ENCODE data around the gene OR14J1. TPM values are rescaled to one million over a fixed set of nuclear protein-coding genes. Genes with fewer than 3 reads are reported as not detected.

The OR14J1 gene
- total RNA-seq (ENCODE audit: low replicate concordance) = not detected in 2 replicates

DNA sequence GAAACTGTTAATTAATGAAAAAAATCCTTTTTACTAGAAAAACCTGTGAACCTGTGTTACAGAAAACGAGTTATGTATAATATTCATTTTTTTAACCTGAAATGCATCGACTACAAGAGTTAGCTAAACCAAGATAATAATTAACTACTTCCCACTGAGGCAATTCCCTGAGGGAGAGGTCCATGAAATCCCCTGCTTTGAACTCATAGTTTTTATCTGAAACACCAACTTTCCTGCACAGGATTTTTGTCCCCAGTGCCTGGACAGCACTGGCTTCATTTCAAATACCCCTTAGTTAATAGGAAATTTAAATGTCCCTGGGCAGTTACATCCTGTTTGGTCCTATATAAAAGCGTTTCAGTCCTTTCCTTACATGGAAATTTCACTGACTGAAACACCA is at the start of gene OR14J1:
Gene OR14J1, plus strand, starts transcription at position 386 of the 400 bp plus-strand sequence. CDS start 4,989 bp downstream, outside the sequence.
- no peak within 1 kb of the TSS for H3K4me3 ChIP-seq (ENCODE audit: low read depth, low read length)
- DNase-seq (ENCODE audit: low read depth) = no peak
- TF ChIP-seq CTCF (IDR thresholded peaks at IDR 0.05; ENCODE audit: insufficient read depth, low read length) = no peak

DNA sequence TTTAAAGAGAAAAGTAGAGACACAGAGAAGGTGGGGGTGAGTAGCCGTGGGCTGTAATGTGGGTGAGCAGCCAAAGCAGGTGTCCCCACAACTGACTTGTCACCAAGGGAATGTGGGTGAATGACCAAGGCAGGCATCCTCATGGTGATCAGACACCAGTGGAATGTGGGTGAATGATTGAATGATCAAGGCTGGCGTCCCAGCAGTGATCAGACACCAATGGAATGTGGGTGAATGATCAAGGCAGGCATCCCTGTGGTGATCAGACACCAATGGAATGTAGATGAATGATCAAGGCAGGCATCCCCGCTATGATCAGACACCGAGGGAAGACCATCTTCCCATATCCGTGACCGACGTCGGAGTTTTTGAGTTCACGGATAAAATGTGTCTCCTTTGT is 49.8 kb upstream of the OR14J1 start:
- no peak for TF ChIP-seq CTCF (IDR thresholded peaks at IDR 0.05; ENCODE audit: insufficient read depth, low read length)
- no peak overlapping the region for H3K4me3 ChIP-seq (ENCODE audit: low read depth, low read length)
- no peak for DNase-seq (ENCODE audit: low read depth)

DNA sequence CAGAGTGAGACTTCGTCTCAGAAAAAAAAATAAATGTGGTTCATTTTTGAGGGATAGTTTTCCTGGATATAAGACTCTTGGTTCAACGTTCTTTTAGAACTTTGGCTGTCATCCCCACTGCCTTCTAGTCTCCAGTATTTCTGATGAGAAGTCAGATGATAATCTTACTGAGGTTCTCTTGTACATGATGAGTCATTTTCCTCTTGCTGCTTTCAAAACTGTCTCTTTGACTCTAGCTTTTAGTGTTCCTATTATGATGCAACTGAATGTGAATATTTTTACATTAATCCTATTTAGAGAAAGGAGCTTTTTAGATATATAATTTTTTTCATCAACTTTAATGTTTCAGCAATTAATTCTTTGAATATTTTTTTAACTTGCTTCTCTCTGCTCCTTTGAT is 46.0 kb upstream of the OR14J1 start:
- no peak for DNase-seq (ENCODE audit: low read depth)
- no peak overlapping the region for H3K4me3 ChIP-seq (ENCODE audit: low read depth, low read length)
- no peak for TF ChIP-seq CTCF (IDR thresholded peaks at IDR 0.05; ENCODE audit: insufficient read depth, low read length)

GRCh38 chr6:29259721-29260120 is 41.8 kb upstream of the OR14J1 start:
- DNase-seq (ENCODE audit: low read depth) = no peak
- H3K4me3 ChIP-seq (ENCODE audit: low read depth, low read length) = no peak overlapping the region
- no peak for TF ChIP-seq CTCF (IDR thresholded peaks at IDR 0.05; ENCODE audit: insufficient read depth, low read length)

DNA sequence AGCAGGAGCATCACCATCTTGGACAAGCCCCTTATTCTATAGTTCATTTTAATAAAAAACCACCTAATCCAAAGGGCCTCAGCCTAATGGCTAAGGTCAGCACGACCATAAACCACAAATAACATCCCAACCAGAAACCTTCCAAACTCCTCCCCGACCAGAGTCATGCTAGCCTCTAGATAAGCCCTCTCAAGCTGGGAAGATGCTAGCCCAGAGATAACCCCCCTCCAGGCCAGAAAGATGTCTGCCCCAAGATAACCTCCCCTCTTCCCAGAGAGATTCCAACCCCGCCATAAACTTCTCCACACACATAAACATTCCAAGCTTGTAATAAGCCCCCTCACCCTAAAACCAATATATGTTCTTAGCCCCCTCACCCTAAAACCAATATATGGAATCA is 38.5 kb upstream of the OR14J1 start:
- H3K4me3 ChIP-seq (ENCODE audit: low read depth, low read length) = no peak overlapping the region
- no peak for DNase-seq (ENCODE audit: low read depth)
- TF ChIP-seq CTCF (IDR thresholded peaks at IDR 0.05; ENCODE audit: insufficient read depth, low read length) = no peak

GRCh38 chr6:29294499-29294914 is 7.0 kb upstream of the OR14J1 start:
- no peak for DNase-seq (ENCODE audit: low read depth)
- no peak overlapping the region for H3K4me3 ChIP-seq (ENCODE audit: low read depth, low read length)
- TF ChIP-seq CTCF (IDR thresholded peaks at IDR 0.05; ENCODE audit: insufficient read depth, low read length) = no peak

DNA sequence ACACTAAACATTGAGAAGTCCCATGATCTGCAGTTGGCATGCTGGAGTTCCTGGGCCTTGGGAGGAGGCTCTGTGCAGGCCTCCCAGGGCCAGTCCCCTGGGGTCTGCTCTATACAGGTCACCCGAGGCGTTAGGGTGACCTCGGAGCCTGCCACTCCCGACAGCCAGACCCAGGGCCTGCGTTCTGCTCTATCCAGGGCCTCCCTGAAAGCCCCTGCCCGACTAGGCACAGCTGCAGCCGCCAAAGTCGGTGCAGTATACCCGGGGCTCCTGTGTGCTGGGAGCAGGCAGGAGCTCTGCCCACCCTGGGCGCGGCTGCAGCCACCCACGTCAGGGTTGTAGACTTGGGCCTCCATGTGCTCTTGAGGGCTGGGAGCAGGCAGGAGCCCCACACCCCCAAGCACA is 6.3 kb upstream of the OR14J1 start:
- no peak for TF ChIP-seq CTCF (IDR thresholded peaks at IDR 0.05; ENCODE audit: insufficient read depth, low read length)
- DNase-seq (ENCODE audit: low read depth) = no peak

More for the DNA sequence above, 6.3 kb upstream of the OR14J1 start:
- H3K4me3 ChIP-seq (ENCODE audit: low read depth, low read length) = no peak overlapping the region
